Caco-2 (cell line): ENCODE results near the gene APC2. TPM values are rescaled to one million over a fixed set of nuclear protein-coding genes. Genes with fewer than 3 reads are reported as not detected.

Source experiments
- BruUV-seq: library from RNA; stranded (reverse); fragments of 400-500 nt; replicated peaks from 2 replicates; lab custom pipeline; 2021; lab: Mats Ljungman, UMichigan
- CTCF ChIA-PET: fragments of 300-600 bp; sonication (Branson Sonifier 250); formaldehyde crosslinking; loops from one replicate; lab custom pipeline; 2022; ENCODE audit warnings: antibody characterized with exemption; lab: Charles Lee
- POLR2A ChIA-PET: fragments of 300-600 bp; sonication (Branson Sonifier 250); formaldehyde crosslinking; loops from one replicate; lab custom pipeline; 2022; ENCODE audit warnings: antibody characterized with exemption; lab: Charles Lee
- DNase-seq, 2 experiments: peaks; one replicate each; pipeline versions ENCODE4 v3.0.0 to v3.0.0-alpha.2; 2020 to 2022
- H3K27me3 ChIP-seq: replicated peaks from 2 replicates; pipeline ENCODE4 v1.6.0; 2011; ENCODE audit warnings: low read length; ENCODE audit not compliant: control insufficient read depth, insufficient read depth
- H3K36me3 ChIP-seq: 2 replicates; pipeline ENCODE4 v1.5.1; 2011; ENCODE audit warnings: low read length; ENCODE audit not compliant: control insufficient read depth, insufficient read depth
- H3K4me1 ChIP-seq: fragments of 250-450 bp; sonication (Bioruptor Pico); 2 replicates; pipeline ENCODE4 v1.5.1; 2020; ENCODE audit warnings: mild to moderate bottlenecking
- H3K4me3 ChIP-seq: 2 replicates; pipeline ENCODE4 v1.5.1; 2011; ENCODE audit warnings: low read depth, mild to moderate bottlenecking, control low read depth, low read length
- H3K9me3 ChIP-seq: fragments of 250-450 bp; sonication (Bioruptor Pico); 2 replicates; pipeline ENCODE4 v1.5.1; 2020; ENCODE audit warnings: mild to moderate bottlenecking, moderate library complexity
- H3K27ac Mint-ChIP-seq: one replicate; pipeline ENCODE4 v1.8.0; 2022; ENCODE audit warnings: mixed read lengths; ENCODE audit not compliant: unreplicated experiment
- H3K27me3 Mint-ChIP-seq: one replicate; pipeline ENCODE4 v1.8.0; 2022; ENCODE audit warnings: mixed read lengths; ENCODE audit not compliant: insufficient read depth, unreplicated experiment
- H3K36me3 Mint-ChIP-seq: one replicate; pipeline ENCODE4 v1.8.0; 2022; ENCODE audit warnings: mild to moderate bottlenecking, mixed read lengths; ENCODE audit not compliant: insufficient read depth, unreplicated experiment
- H3K4me1 Mint-ChIP-seq: one replicate; pipeline ENCODE4 v1.8.0; 2022; ENCODE audit warnings: low read depth, mixed read lengths; ENCODE audit not compliant: unreplicated experiment
- H3K4me3 Mint-ChIP-seq: one replicate; pipeline ENCODE4 v1.8.0; 2022; ENCODE audit warnings: mild to moderate bottlenecking, moderate library complexity, mixed read lengths; ENCODE audit not compliant: unreplicated experiment
- H3K9me3 Mint-ChIP-seq: one replicate; pipeline ENCODE4 v1.8.0; 2022; ENCODE audit warnings: mixed read lengths; ENCODE audit not compliant: unreplicated experiment
- intact Hi-C: fragments of 100-400 bp; cut with micrococcal nuclease; formaldehyde crosslinking; loops from one replicate; pipeline ENCODE4 v1.10.0; 2022; ENCODE audit not compliant: unreplicated experiment
- total RNA-seq: library from RNA; stranded (reverse); gene quantifications from 2 replicates; pipeline ENCODE4 v1.2.3, GENCODE V29; 2022
- TF ChIP-seq, protein P1 (sequence below), 2 experiments: fragments of 200-600 bp in 1 of 2; IDR thresholded peaks; 1 replicate in 1 of 2; 2 replicates in 1 of 2; pipeline versions ENCODE4 v1.5.1 to v1.8.0; 2011 to 2022; ENCODE audit warnings: antibody characterized with exemption in 1 of 2, control low read depth in 1 of 2, inconsistent platforms in 1 of 2, low read depth in 1 of 2, low read length in 1 of 2, mild to moderate bottlenecking in 1 of 2, moderate library complexity in 1 of 2; ENCODE audit not compliant: insufficient read depth in 1 of 2, severe bottlenecking in 1 of 2, unreplicated experiment in 1 of 2

The APC2 gene
- total RNA-seq, 1 experiment from 2014 or later, result 9.5 TPM

DNA sequence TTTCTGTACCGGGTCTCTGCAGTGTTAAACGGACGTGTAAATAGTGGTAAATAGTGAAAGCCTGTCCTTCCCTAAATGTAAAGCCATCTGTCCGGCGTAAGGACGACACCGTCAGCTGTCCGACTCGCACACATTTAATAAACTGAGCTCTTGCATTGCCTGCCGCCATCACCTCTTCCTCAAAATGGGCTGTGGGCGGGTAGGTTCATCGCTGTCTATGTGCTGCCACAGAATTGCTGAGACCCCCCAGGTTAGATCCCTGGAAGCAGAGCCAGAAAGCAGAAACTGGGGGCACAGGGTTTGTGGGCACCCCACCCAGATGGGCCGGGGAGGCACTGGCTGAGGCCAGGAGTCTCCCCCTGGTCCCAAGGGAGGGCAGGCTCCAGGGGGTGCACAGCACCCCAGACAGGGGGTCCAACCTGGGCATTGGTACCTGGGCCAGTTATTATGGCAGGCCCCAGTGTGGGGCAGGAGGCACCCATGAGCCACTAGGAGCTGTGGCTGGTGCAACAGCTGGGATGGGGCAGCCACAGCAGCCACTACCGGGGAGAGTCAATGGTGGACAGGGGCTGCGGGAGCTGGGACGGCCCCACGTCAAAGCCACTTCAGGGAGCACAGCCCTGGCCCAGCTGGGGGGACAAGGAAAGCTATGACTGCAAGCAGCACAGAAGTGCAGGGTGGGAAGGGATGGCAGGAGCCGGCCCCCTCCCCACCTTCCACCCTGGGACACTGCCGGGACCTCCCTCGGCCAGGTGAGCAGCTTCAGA is 23.3 kb downstream of the APC2 start:
- H3K36me3 Mint-ChIP-seq, result peaks cover 52% of the 10 kb centered on the region
- H3K9me3 Mint-ChIP-seq, result no peaks in the 10 kb centered on the region
- no peaks in the 10 kb centered on the region for H3K27me3 Mint-ChIP-seq
- Histone ChIP-seq H3K27me3 (no peaks in the 10 kb centered on the region), H3K4me3 (no peak overlapping the region), H3K9me3 (no peaks in the 10 kb centered on the region), H3K4me1 (peaks cover 15% of the 10 kb centered on the region), H3K36me3 (no peaks in the 10 kb centered on the region; the same call in 1 of the 2 replicates)
- ChIA-PET POLR2A (no interaction called here), CTCF (no interaction called here)
- no TSS peak for BruUV-seq
- H3K27ac Mint-ChIP-seq, result no peak overlapping the region
- no peak overlapping the region for H3K4me3 Mint-ChIP-seq
- no peak for DNase-seq
- intact Hi-C loops, result loop anchor here (5.0 kb wide), 1 partner anchor 66 kb away; the partner anchor contains the start of gene DAZAP1
- TF ChIP-seq, protein P1, sequence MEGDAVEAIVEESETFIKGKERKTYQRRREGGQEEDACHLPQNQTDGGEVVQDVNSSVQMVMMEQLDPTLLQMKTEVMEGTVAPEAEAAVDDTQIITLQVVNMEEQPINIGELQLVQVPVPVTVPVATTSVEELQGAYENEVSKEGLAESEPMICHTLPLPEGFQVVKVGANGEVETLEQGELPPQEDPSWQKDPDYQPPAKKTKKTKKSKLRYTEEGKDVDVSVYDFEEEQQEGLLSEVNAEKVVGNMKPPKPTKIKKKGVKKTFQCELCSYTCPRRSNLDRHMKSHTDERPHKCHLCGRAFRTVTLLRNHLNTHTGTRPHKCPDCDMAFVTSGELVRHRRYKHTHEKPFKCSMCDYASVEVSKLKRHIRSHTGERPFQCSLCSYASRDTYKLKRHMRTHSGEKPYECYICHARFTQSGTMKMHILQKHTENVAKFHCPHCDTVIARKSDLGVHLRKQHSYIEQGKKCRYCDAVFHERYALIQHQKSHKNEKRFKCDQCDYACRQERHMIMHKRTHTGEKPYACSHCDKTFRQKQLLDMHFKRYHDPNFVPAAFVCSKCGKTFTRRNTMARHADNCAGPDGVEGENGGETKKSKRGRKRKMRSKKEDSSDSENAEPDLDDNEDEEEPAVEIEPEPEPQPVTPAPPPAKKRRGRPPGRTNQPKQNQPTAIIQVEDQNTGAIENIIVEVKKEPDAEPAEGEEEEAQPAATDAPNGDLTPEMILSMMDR (IDR thresholded peaks at IDR 0.05; ENCODE audit: insufficient read depth in 1 of 2, low read depth in 1 of 2, low read length in 1 of 2, severe bottlenecking in 1 of 2, unreplicated experiment in 1 of 2), result no peak
- peaks cover 4% of the 10 kb centered on the region for H3K4me1 Mint-ChIP-seq

DNA sequence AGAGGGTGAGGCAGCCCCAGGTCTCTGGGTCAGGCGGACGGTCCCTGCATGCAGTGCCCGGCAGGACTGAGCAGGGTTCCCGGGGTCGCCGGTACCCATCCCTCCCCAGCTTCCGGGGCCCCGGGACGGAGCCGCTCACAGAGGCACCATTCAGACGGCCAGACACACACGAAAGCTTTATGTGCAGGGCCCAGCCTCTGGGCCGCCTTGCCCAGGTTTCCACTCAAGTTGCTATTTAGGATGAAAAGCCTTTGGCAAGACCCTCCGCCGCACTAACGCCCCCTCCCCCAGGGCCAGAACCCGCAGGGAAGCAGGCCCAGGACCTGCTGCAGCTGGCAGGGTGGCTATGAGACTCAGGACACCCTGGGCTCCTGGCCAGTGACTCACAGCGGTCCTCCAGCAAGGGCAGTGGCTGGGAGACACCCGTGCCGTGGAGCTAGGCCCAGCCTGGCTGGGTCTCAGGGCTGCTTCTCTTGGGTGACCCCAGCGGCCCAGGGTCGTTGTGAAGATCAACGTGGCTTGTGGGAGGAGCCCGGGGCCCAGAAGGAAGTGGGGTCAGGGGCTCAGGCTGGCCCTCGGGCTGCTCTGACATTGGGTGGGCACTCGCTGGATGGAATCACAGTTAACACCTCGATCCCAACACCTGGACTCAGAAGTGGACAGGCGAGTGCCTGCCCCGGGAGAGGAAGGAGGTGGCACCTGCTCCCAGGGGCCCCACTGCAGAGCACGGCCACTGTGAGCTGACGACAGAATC is 24.3 kb downstream of the APC2 start:
- H3K36me3 Mint-ChIP-seq, result peaks cover 59% of the 10 kb centered on the region
- no peaks in the 10 kb centered on the region for H3K27me3 ChIP-seq
- H3K9me3 Mint-ChIP-seq, result no peaks in the 10 kb centered on the region
- POLR2A ChIA-PET, result interaction anchor here (0.5 kb wide), 1 partner anchor 167 kb away, joined by 4 read pairs; no protein-coding TSS in a partner anchor
- no peaks in the 10 kb centered on the region for H3K27me3 Mint-ChIP-seq
- CTCF ChIA-PET, result no interaction called here
- BruUV-seq, result no TSS peak
- intact Hi-C loops, result loop anchor here (5.0 kb wide), 1 partner anchor 67 kb away; the partner anchor contains the start of gene DAZAP1
- no peak overlapping the region for H3K27ac Mint-ChIP-seq
- H3K4me1 ChIP-seq, result peaks cover 15% of the 10 kb centered on the region
- H3K4me3 Mint-ChIP-seq, result no peak overlapping the region
- TF ChIP-seq, protein P1 (IDR thresholded peaks at IDR 0.05; ENCODE audit: insufficient read depth in 1 of 2, low read depth in 1 of 2, low read length in 1 of 2, severe bottlenecking in 1 of 2, unreplicated experiment in 1 of 2), result no peak
- peaks cover 4% of the 10 kb centered on the region for H3K4me1 Mint-ChIP-seq
- no peaks in the 10 kb centered on the region for H3K9me3 ChIP-seq
- H3K4me3 ChIP-seq, result no peak overlapping the region
- DNase-seq, result no peak
- H3K36me3 ChIP-seq, result no peaks in the 10 kb centered on the region; the same call in 1 of the 2 replicates

DNA sequence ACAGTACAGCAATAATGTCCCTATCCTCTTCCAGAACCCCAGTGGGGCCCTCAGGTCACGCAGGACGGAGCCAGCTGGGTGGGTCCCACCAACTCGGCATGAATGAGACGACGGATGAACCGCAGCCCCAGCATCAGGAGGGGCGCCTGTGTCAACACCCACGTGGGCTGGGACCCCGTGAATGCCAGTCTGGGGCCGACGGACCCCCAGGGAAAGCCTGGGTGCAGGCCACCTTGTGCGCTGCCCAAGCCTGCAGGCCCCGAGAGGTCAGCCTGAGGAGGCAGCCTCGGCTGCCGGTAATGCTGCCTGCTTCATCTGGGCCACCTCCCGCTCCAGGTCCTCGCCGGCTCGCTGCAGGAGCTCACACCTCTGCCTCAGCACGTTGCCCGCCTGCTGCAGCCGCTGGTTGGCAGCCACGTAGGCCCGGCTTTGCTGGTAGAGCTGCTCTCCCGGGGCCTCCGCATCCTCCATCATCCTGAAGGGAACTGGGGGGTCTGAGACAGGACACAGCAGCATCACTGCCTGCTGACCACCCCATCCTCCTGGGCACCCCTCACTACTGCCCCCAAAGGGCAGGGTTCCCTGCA is 24.9 kb downstream of the APC2 start:
- H3K27me3 ChIP-seq, result no peaks in the 10 kb centered on the region
- H3K4me3 ChIP-seq, result no peak overlapping the region
- H3K4me1 Mint-ChIP-seq, result peaks cover 4% of the 10 kb centered on the region
- TF ChIP-seq, protein P1 (IDR thresholded peaks at IDR 0.05; ENCODE audit: insufficient read depth in 1 of 2, low read depth in 1 of 2, low read length in 1 of 2, severe bottlenecking in 1 of 2, unreplicated experiment in 1 of 2), result no peak
- no peaks in the 10 kb centered on the region for H3K27me3 Mint-ChIP-seq
- peaks cover 15% of the 10 kb centered on the region for H3K4me1 ChIP-seq
- no peak overlapping the region for H3K4me3 Mint-ChIP-seq
- H3K9me3 ChIP-seq, result no peaks in the 10 kb centered on the region
- H3K9me3 Mint-ChIP-seq, result no peaks in the 10 kb centered on the region
- H3K36me3 ChIP-seq, result no peaks in the 10 kb centered on the region; the same call in 1 of the 2 replicates
- H3K27ac Mint-ChIP-seq, result no peak overlapping the region
- no TSS peak for BruUV-seq
- H3K36me3 Mint-ChIP-seq, result peaks cover 60% of the 10 kb centered on the region
- no peak for DNase-seq
- intact Hi-C loops, result loop anchor here (5.0 kb wide), 1 partner anchor 68 kb away; the partner anchor contains the start of gene DAZAP1
- CTCF ChIA-PET, result interaction anchor here (0.6 kb wide), 1 partner anchor 855 kb away, joined by 4 read pairs; no protein-coding TSS in a partner anchor
- POLR2A ChIA-PET, result interaction anchor here (0.5 kb wide), 1 partner anchor 36 kb away, joined by 4 read pairs; the partner anchor contains the start of gene RPS15
